ENCODE results near the gene KIF1B. TPM values are rescaled to one million over a fixed set of nuclear protein-coding genes. Genes with fewer than 3 reads are reported as not detected.
A peak's percentile ranks its signal among the peaks of the same experiment; 100 is the strongest.

Gene KIF1B
- total RNA-seq, 4 donors from 2014 or later = 45.7 to 63.5 (median 52.1) TPM

DNA sequence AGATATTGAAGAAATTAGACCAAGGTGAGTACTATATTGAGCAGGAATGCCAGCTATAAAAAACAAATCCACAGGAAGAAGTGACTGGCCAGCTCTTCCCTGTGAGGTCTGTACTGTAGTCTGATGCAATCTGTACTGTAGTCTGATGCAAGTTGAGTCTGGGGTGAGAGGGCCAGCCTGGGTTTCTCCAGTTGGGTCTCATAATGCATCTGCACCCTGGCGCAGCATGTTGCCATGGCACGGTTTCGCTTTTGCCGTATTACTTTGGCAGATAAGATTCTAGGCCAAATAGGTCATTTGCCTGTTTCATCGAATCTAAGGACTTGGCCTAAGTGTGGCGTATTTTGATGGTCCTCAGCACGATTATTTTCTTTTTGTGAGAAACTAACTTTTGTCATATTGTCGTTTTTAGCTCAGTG, 164.1 kb downstream of the KIF1B start:
- ATAC-seq (ENCODE audit: low FRiP score) = no peak
- TF ChIP-seq, protein P1, sequence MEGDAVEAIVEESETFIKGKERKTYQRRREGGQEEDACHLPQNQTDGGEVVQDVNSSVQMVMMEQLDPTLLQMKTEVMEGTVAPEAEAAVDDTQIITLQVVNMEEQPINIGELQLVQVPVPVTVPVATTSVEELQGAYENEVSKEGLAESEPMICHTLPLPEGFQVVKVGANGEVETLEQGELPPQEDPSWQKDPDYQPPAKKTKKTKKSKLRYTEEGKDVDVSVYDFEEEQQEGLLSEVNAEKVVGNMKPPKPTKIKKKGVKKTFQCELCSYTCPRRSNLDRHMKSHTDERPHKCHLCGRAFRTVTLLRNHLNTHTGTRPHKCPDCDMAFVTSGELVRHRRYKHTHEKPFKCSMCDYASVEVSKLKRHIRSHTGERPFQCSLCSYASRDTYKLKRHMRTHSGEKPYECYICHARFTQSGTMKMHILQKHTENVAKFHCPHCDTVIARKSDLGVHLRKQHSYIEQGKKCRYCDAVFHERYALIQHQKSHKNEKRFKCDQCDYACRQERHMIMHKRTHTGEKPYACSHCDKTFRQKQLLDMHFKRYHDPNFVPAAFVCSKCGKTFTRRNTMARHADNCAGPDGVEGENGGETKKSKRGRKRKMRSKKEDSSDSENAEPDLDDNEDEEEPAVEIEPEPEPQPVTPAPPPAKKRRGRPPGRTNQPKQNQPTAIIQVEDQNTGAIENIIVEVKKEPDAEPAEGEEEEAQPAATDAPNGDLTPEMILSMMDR (IDR thresholded peaks at IDR 0.05) = no peak
- DNase-seq (ENCODE audit: low spot score) = no peak

DNA sequence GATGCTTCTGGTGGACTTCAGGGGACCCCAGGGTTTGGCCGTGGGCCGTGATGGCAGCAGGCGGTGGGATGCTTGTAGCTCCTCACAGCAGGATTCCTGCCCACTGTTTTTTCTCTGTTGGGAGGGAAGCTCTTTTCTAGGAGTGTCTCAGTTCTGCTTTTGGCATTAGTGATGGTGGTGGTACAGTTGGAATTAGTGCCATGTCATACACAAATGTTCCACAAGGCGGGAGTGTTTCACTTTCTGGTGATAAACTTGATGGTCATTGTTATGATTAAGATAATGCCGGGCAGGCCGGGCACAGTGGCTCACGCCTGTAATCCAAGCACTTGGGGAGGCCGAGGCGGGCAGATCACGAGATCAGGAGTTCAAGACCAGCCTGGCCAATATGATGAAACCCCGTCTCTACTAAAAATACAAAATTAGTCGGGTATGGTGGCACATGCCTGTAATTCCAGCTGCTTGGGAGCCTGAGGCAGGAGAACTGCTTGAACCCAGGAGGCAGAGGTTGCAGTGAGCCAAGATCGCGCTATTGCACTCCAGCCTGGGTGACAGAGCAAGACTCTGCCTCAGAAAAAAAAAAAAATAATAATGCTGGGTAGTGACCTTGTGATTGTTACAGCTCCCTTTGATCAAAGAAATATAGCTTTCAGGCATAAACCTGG, 167.1 kb downstream of the KIF1B start:
- ATAC-seq (ENCODE audit: low FRiP score) (peak; percentile 68), DNase-seq (ENCODE audit: low spot score) (peak; percentile 71)
- TF ChIP-seq, protein P1 (IDR thresholded peaks at IDR 0.05) = peak in 1 of 3 donors; percentile 75

DNA sequence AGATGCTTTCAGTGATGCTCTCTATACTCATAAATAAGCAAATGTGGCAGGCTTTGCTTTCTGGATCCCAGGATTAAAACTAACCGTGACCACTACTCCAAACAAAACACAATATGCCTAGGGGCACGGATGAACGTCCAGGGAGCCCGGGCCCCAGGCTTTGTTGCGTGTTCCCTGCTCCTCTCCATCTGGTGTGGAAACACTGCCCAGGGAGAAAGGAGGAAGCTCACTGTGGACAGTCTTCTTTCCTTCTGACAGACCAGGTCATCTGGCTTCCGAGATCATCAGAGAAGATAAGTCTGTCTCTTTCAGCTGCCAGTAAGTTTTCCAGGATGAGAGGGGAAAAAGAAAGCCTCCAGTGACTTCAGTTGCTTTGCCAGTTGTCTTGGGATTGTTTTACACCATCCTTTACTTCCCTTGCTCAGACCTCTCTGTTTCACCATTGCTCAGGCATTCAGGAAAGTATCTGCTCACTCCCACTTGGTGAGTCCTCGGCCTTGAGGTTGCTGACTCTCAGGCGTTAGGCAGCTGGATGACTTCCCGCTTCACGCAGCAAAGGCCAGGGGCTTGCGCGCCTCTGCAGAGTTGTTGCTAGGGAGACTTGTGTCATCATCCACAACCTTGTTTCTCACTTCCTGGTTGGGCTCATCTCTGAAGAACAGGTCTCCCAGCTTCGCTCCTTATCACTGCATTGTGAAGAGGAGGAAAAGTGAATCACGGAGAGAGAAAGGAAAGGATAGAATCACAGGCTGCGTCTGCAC, 167.9 kb downstream of the KIF1B start:
- TF ChIP-seq, protein P1 (IDR thresholded peaks at IDR 0.05) = no peak
- no peak for DNase-seq (ENCODE audit: low spot score)
- no peak for ATAC-seq (ENCODE audit: low FRiP score)

DNA sequence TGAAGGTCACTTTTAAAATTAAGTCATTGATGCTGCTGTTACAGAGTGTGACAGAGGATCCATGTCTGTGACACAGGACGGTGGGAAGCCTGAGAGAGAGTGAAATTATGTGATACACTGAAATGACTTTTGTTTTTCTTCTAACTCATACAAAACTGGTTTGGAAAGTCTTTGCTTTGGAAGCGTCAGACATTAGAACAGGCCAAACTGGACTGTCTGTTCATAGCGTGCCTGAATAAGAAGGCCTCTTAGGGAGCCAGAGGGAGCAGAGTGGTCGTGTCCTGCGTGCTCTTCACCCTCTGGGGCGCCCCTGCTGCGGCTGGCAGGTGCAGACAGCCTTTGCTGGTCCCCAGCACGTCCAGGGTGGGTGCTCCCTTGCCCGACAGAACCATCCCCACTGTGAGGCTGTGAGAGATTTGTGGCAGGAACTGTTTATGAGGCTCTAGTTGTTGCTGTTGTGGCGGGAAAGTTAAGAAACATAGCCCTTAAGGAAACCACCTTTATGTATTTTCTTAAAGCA, 168.8 kb downstream of the KIF1B start:
- ATAC-seq (ENCODE audit: low FRiP score) = no peak
- no peak for DNase-seq (ENCODE audit: low spot score)
- TF ChIP-seq, protein P1 (IDR thresholded peaks at IDR 0.05) = no peak

DNA sequence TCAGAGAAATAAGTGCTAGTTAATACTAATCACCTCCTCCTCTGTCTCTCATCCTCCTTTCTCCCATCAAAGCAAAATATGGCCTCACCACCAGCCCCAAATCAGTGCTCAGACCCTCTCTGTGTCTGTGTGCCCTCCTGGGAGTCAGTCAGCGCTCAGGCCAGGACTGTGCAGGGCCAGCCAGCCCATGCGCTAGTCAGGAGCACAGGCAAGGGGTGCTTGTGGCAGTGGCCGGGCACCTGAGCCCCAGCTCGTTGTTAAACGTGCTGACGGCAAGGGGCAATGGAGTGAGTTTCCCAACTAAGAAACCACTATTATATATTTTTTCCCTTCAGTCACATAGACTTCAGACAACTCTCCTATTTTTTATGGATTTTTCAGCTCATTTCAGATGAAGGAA, 169.3 kb downstream of the KIF1B start:
- TF ChIP-seq, protein P1 (IDR thresholded peaks at IDR 0.05) = no peak
- ATAC-seq (ENCODE audit: low FRiP score) (no peak), DNase-seq (ENCODE audit: low spot score) (no peak)

DNA sequence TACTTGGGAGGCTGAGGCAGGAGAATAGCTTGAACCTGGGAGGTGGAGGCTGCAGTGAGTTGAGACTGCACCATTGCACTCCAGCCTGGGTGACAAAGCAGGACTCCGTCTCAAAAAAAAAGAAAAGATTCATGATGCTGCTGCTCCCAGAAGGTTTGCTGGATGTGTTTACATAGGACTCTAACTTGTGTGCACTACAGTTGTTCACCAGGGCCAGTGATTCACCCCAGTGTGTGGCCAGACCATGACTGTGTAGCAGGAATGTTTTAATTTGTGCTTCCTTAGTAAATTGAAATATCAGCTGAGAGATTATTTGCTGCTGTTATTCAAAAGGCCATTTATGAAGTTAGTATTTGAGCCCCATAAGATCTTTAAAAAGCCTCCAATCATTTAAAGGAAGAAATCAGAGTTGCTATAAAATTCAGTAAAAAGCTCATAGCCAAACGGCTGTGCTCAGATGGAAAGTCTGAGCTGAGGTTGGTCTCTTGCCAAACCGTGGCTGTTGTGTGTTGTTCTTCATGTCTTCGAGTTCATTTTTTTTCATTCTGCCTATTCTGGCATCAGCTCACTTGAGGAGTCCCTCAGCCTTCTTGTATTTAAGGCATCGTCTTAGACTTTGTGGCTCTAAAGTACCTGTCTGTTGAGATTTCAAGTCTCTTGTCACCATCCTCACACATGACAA, 170.4 kb downstream of the KIF1B start:
- DNase-seq (ENCODE audit: low spot score) (no peak), ATAC-seq (ENCODE audit: low FRiP score) (no peak)
- TF ChIP-seq, protein P1 (IDR thresholded peaks at IDR 0.05) = no peak

Data from omental fat pad (tissue), 4 donors.